Measurements from ENCODE around the gene TOP2B.

Gene TOP2B

DNA sequence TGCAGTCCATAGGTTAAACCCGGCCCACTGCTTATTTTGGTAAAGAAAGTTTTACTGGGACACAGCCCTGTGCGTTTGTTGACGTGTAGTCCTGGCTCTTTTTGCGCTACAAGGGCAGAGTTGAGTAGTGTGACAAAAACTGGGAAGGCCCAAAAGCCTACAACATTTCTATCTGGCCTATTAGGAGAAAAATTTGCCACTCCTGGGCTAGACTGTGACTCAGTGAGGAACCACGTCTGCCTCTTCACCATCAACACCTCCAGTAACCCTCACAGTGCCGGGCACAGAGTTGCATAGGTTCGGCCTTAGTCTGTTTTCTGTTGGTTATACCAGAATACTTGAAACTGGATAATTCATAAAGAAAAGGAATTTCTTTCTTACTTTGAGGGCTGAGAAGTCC is 110.3 kb downstream of the TOP2B start:
- DNase-seq, result no peak

DNA sequence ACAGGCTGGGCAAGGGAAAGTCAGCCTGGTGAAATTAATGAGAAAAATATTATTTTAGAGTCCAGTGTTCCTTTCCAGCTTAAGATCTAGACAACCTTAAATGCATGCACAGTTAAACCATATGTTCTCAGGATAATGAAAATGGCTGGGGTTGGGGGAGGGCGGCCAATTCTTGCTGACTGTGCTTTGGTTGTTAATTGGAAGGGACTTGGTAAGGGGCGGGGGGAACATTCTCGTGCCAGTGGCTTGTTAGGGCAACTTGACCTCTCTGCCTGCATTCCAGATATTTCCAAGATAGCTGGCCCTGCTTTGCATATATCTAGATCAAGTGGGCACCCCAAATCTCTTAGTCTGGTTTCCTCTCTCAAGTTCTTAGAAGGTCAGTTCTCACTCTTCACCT is 112.5 kb downstream of the TOP2B start:
- DNase-seq, result no peak

DNA sequence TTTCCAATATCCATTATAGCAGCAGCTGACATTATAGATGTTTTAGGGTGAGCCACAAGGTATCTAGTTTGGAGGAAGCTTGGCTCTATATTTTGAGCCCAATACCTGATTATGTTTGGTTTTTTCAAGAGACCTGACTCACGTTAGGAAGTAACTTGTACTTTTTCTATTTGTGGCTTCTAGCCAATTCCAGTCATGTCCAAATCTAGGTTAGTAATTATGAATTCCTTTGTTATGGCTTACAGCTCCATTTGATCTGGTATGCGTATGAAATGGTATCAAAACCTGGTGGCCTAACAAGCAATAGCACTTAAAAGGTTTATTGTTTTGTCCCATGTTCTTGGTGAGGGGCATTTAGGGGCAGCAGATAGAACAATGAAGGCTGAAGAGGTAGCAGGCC is 115.9 kb downstream of the TOP2B start:
- DNase-seq, result no peak

DNA sequence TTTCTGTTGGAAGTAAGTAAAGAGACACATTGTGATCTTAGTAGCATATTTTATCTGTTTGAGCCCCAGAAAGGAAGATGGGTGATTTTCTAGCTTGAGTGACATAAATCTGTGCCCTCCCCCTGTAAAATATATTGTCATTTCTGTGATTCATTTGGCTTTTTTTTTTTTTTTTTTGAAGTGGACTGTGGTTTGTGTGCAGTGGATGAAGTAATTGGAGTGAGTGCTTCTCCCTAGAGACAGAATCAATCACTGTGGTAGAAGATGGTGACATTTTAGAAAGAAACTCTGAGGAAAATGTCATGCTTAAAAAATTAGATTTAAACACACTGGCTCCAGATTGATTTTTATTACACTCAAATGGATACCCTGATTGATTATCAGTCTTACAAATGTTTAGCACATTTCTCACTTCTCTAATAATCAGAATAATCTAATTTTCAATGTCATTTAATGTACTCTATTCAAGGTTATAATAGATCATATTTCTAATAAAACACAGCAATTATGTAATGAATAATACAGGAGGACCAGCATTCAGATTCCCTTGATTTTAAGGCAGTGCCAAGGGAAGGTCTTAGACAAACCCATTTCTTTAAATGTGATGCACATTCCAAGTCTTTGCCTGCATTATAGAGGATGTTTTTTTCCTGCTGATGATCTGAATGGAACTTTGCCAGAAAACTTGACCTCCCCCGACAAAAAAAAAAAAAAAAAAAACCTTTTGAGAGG is 116.6 kb downstream of the TOP2B start:
- DNase-seq, result no peak
